Measurements from ENCODE around the gene ANAPC15.
"Not testable (repeated sequence)": the region's sequence is repeated elsewhere in the genome, so short reads cannot be mapped to it uniquely, and the experiment has no call there.

Gene ANAPC15

GRCh38 chr11:72112143-72112977 is at the start of gene ANAPC15:
Gene ANAPC15, minus strand, starts transcription at chr11:72112695. Its CDS starts 1,419 bp downstream, at chr11:72111276.
- peak; percentile 99 for DNase-seq (ENCODE audit: low read depth in 2 of 2)

- DNase-seq (ENCODE audit: low read depth in 2 of 2): no peak
Observed at GRCh38 chr11:72160319-72160718, 47.8 kb upstream of the ANAPC15 start.

GRCh38 chr11:72157131-72157530 is 44.6 kb upstream of the ANAPC15 start:
- no peak for DNase-seq (ENCODE audit: low read depth in 2 of 2)

- DNase-seq (ENCODE audit: low read depth in 2 of 2): no peak
Observed at GRCh38 chr11:72155751-72156150, 43.3 kb upstream of the ANAPC15 start.

GRCh38 chr11:72154816-72155215 is 42.3 kb upstream of the ANAPC15 start:
- DNase-seq (ENCODE audit: low read depth in 2 of 2): no peak

GRCh38 chr11:72153874-72154273 is 41.4 kb upstream of the ANAPC15 start:
- not testable (repeated sequence) for DNase-seq (ENCODE audit: low read depth in 2 of 2)

- no peak for DNase-seq (ENCODE audit: low read depth in 2 of 2)
Observed at GRCh38 chr11:72150882-72151281, 38.4 kb upstream of the ANAPC15 start.

- no peak for DNase-seq (ENCODE audit: low read depth in 2 of 2)
Observed at GRCh38 chr11:72146625-72147024, 34.1 kb upstream of the ANAPC15 start.

GRCh38 chr11:72144807-72145565 is 32.5 kb upstream of the ANAPC15 start:
- DNase-seq (ENCODE audit: low read depth in 2 of 2): no peak

GRCh38 chr11:72142543-72142942 is 30.0 kb upstream of the ANAPC15 start:
- not testable (repeated sequence) for DNase-seq (ENCODE audit: low read depth in 2 of 2)

GRCh38 chr11:72142086-72142485 is 29.6 kb upstream of the ANAPC15 start:
- not testable (repeated sequence) for DNase-seq (ENCODE audit: low read depth in 2 of 2)

- peak in 1 of 2 donors; percentile 31 for DNase-seq (ENCODE audit: low read depth in 2 of 2)
Observed at GRCh38 chr11:72141066-72141465, 28.6 kb upstream of the ANAPC15 start.

GRCh38 chr11:72140661-72141060 is 28.2 kb upstream of the ANAPC15 start:
- DNase-seq (ENCODE audit: low read depth in 2 of 2): no peak

- DNase-seq (ENCODE audit: low read depth in 2 of 2): no peak
Observed at GRCh38 chr11:72139500-72139899, 27.0 kb upstream of the ANAPC15 start.

- DNase-seq (ENCODE audit: low read depth in 2 of 2): no peak
Observed at GRCh38 chr11:72138821-72139390, 26.4 kb upstream of the ANAPC15 start.

- no peak for DNase-seq (ENCODE audit: low read depth in 2 of 2)
Observed at GRCh38 chr11:72136684-72137262, 24.3 kb upstream of the ANAPC15 start.

GRCh38 chr11:72135891-72136683 is 23.6 kb upstream of the ANAPC15 start:
- DNase-seq (ENCODE audit: low read depth in 2 of 2): no peak

- not testable (repeated sequence) for DNase-seq (ENCODE audit: low read depth in 2 of 2)
Observed at GRCh38 chr11:72135473-72135872, 23.0 kb upstream of the ANAPC15 start, which contains the start of gene FOLR3. Gene FOLR3, plus strand, starts transcription at chr11:72135725. Its CDS starts 228 bp downstream, at chr11:72135953.

- DNase-seq (ENCODE audit: low read depth in 2 of 2): no peak
Observed at GRCh38 chr11:72132646-72133045, 20.2 kb upstream of the ANAPC15 start.

GRCh38 chr11:72129381-72129780 is 16.9 kb upstream of the ANAPC15 start:
- DNase-seq (ENCODE audit: low read depth in 2 of 2): no peak

- no peak for DNase-seq (ENCODE audit: low read depth in 2 of 2)
Observed at GRCh38 chr11:72127923-72128322, 15.4 kb upstream of the ANAPC15 start.
